Ascending aorta (tissue), 2 donors: ENCODE measurements around the gene COL4A5. TPM values are rescaled to one million over a fixed set of nuclear protein-coding genes. Genes with fewer than 3 reads are reported as not detected.

Experiments used
- DNase-seq, 2 donors: peaks; one replicate each; pipeline ENCODE4 v3.0.0-alpha.2; 2019; ENCODE audit warnings: low spot score in 2 of 2
- H3K27ac ChIP-seq, 2 donors: fragments of 200-600 bp; sonication (generic); one replicate each; pipeline ENCODE4 v1.5.1; 2016 to 2017; ENCODE audit warnings: mild to moderate bottlenecking in 1 of 2
- H3K27me3 ChIP-seq: fragments of 200-600 bp; sonication (generic); one replicate; pipeline ENCODE4 v1.5.1; 2017
- H3K36me3 ChIP-seq, 2 donors: fragments of 200-600 bp; sonication (generic); one replicate each; pipeline ENCODE4 v1.5.1; 2016
- H3K4me1 ChIP-seq, 2 donors: fragments of 200-600 bp; sonication (generic); one replicate each; pipeline ENCODE4 v1.5.1; 2016 to 2017; ENCODE audit warnings: mild to moderate bottlenecking in 1 of 2
- H3K4me3 ChIP-seq, 2 donors: fragments of 200-600 bp; sonication (generic); one replicate each; pipeline ENCODE4 v1.5.1; 2016 to 2017; ENCODE audit warnings: mild to moderate bottlenecking in 1 of 2
- H3K9me3 ChIP-seq, 2 donors: fragments of 200-600 bp; sonication (generic); one replicate each; pipeline ENCODE4 v1.5.1; 2016
- intact Hi-C: fragments of 100-400 bp; cut with DNase I; formaldehyde crosslinking; loops from one replicate; pipeline ENCODE4 v1.15.1; 2023
- total RNA-seq: library from RNA; depleted of rRNA; stranded (reverse); fragments of >200 nt; gene quantifications from one replicate; pipeline ENCODE4 v1.1.0, GENCODE V29; 2016
- TF ChIP-seq, protein P1 (sequence below), 3 experiments: fragments of 200-600 bp in 2 of 3; fragments of 450-650 bp in 1 of 3; sonication (generic) in 2 of 3; IDR thresholded peaks; one replicate each; pipeline ENCODE4 v1.5.1; 2016 to 2019; ENCODE audit warnings: antibody characterized with exemption in 3 of 3, mild to moderate bottlenecking in 1 of 3, moderate library complexity in 1 of 3

The COL4A5 gene
- total RNA-seq, 1 donor from 2014 or later = 12.0 TPM

DNA sequence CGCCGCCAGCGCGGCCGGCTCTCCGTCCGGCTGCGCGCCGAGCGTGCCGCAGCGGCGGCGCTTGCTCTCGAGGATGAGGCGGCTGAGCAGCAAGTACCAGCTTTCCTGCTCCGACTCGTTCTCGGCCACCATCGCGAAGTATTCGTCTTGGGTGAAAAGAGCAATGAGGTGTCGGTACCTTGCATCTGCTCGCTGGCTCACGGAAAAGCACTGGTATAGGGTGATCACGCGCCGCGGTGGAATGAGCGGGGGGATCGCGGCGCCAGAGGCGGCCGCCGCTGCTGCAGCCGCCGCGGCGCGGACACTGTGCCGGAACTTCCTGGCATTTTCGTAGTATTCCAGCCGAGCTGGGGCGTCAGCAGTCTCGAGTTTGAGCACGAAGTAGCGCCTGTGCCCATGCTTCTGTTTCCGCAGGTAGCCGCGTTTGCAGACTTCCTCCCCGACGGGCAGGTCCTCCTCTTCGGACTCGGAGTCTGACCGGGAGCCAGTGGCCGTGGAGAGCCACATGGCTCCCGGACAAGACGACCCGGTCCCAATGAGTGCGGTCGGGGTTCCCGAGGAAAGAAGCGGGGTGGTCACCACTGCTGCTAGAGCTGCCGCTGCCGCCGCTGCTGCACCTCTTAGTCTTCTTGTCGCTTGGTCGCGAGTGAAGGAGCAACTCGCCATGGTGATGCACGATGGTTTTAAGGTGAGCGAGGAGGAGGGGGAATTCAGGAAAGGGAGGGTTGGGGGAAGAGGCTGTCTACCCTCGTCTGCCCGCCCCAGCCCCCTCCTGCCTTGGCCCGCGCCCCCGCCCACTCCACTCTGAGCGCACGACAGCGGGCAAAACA, 296.3 kb downstream of the COL4A5 start:
- Histone ChIP-seq H3K27ac (no peak overlapping the region), H3K27me3 (peaks cover 4% of the 10 kb centered on the region), H3K36me3 (no peaks in the 10 kb centered on the region), H3K4me1 (peaks cover 0 to 3% of the 10 kb centered on the region in 2 donors), H3K4me3 (peak overlapping the region; percentile 34 to 59), H3K9me3 (no peaks in the 10 kb centered on the region)
- intact Hi-C loops = no loop called here
- DNase-seq = no peak
- TF ChIP-seq, protein P1, sequence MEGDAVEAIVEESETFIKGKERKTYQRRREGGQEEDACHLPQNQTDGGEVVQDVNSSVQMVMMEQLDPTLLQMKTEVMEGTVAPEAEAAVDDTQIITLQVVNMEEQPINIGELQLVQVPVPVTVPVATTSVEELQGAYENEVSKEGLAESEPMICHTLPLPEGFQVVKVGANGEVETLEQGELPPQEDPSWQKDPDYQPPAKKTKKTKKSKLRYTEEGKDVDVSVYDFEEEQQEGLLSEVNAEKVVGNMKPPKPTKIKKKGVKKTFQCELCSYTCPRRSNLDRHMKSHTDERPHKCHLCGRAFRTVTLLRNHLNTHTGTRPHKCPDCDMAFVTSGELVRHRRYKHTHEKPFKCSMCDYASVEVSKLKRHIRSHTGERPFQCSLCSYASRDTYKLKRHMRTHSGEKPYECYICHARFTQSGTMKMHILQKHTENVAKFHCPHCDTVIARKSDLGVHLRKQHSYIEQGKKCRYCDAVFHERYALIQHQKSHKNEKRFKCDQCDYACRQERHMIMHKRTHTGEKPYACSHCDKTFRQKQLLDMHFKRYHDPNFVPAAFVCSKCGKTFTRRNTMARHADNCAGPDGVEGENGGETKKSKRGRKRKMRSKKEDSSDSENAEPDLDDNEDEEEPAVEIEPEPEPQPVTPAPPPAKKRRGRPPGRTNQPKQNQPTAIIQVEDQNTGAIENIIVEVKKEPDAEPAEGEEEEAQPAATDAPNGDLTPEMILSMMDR (IDR thresholded peaks at IDR 0.05) = no peak

- Histone ChIP-seq H3K9me3 (no peaks in the 10 kb centered on the region), H3K27ac (no peak within 1 kb of the TSS), H3K4me3 (peak within 1 kb of the TSS; percentile 34 to 59), H3K36me3 (no peaks in the 10 kb centered on the region), H3K27me3 (peaks cover 4% of the 10 kb centered on the region), H3K4me1 (peaks cover 0 to 3% of the 10 kb centered on the region in 2 donors)
- intact Hi-C loops = no loop called here
- TF ChIP-seq, protein P1 (IDR thresholded peaks at IDR 0.05) = no peak
- no peak for DNase-seq
Measured at GRCh38 chrX:108736509-108737479, 297.2 kb downstream of the COL4A5 start, which contains the start of gene IRS4. IRS4 (minus strand) TSS chrX:108736563.

- peaks cover 4% of the 10 kb centered on the region for H3K27me3 ChIP-seq
- no peak for DNase-seq
- TF ChIP-seq, protein P1 (IDR thresholded peaks at IDR 0.05) = no peak
Measured at GRCh38 chrX:108737754-108738153, 298.1 kb downstream of the COL4A5 start.

GRCh38 chrX:108740299-108740774, 300.7 kb downstream of the COL4A5 start:
- TF ChIP-seq, protein P1 (IDR thresholded peaks at IDR 0.05) = no peak
- H3K27ac ChIP-seq = no peak overlapping the region
- H3K27me3 ChIP-seq = peaks cover 4% of the 10 kb centered on the region
- no peak overlapping the region for H3K4me3 ChIP-seq
- no peaks in the 10 kb centered on the region for H3K9me3 ChIP-seq
- intact Hi-C loops = no loop called here
- H3K36me3 ChIP-seq = no peaks in the 10 kb centered on the region
- peaks cover 0 to 3% of the 10 kb centered on the region in 2 donors for H3K4me1 ChIP-seq
- no peak for DNase-seq

More at GRCh38 chrX:108737754-108738153, 298.1 kb downstream of the COL4A5 start:
- H3K4me1 ChIP-seq = peaks cover 0 to 3% of the 10 kb centered on the region in 2 donors
- H3K27ac ChIP-seq = no peak overlapping the region
- H3K36me3 ChIP-seq = no peaks in the 10 kb centered on the region
- H3K9me3 ChIP-seq = no peaks in the 10 kb centered on the region
- intact Hi-C loops = no loop called here
- H3K4me3 ChIP-seq = no peak overlapping the region

Other genes with a start within 250 kb of the COL4A5 start
- gene COL4A6, start 1.4 kb upstream of the COL4A5 start, total RNA-seq = under 0.01 TPM